PFSK-1 (cell line): ENCODE measurements around the gene KCNV2.

Experiments
- FOXP2 ChIP-seq: optimal IDR thresholded peaks from 2 replicates; pipeline ENCODE3; 2011; ENCODE audit warnings: borderline replicate concordance, control low read depth, inconsistent platforms; ENCODE audit not compliant: insufficient read depth; ENCODE audit errors: extremely low read length, extremely low read depth
- POLR2AphosphoS5 ChIP-seq: IDR thresholded peaks from 2 replicates; pipeline ENCODE4 v1.6.1; 2012; ENCODE audit warnings: low read depth, mild to moderate bottlenecking, control low read depth, low read length, moderate library complexity
- SIN3A ChIP-seq: IDR thresholded peaks from 2 replicates; pipeline ENCODE4 v1.6.1; 2012; ENCODE audit warnings: mild to moderate bottlenecking, low read length, moderate library complexity, borderline replicate concordance; ENCODE audit not compliant: insufficient read depth
- TAF1 ChIP-seq: IDR thresholded peaks from 2 replicates; pipeline ENCODE4 v1.6.1; 2012; ENCODE audit warnings: low read length, control low read depth, borderline replicate concordance; ENCODE audit not compliant: insufficient read depth
- TF ChIP-seq, protein P1 (sequence below), 2 experiments: IDR thresholded peaks; 2 replicates each; pipeline versions ENCODE4 v1.6.1 to v1.8.0; 2011 to 2012; ENCODE audit warnings: low read depth in 2 of 2, low read length in 2 of 2, control low read depth in 1 of 2, inconsistent platforms in 1 of 2, mild to moderate bottlenecking in 1 of 2, moderate library complexity in 1 of 2; ENCODE audit not compliant: insufficient read depth in 1 of 2

DNA sequence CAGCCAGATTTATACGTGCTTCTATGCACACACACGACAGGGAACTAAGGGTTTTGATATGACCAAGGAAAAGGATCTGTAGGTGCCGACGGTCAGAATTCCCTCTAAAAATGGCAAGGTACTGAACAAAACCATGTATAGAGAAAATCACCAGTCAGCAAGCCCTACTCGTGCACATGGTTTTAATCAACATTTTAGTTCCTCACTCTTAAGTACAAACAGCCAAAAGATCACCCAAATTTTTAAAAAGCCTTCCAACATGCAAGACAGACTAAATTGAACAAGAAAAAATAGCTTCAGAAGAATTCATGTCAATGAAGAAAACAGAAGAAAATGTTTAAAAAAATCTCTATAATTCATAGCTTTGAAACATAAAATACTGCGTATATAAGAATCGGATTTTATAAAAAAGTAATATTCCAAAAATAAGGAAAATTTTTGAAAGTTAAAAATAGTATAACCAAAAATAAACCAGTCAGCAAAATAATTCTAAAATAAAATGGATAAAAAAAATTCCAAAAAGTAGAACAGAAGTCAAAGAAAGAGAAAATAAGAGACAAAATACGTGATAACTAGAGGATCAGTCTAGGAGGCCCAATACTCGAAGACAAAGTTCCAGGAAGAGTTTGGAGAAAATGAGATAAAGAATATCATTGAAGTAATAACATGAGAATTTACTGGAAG, 43.0 kb upstream of the KCNV2 start:
- TF ChIP-seq POLR2AphosphoS5, result no peak
- TF ChIP-seq, protein P1, sequence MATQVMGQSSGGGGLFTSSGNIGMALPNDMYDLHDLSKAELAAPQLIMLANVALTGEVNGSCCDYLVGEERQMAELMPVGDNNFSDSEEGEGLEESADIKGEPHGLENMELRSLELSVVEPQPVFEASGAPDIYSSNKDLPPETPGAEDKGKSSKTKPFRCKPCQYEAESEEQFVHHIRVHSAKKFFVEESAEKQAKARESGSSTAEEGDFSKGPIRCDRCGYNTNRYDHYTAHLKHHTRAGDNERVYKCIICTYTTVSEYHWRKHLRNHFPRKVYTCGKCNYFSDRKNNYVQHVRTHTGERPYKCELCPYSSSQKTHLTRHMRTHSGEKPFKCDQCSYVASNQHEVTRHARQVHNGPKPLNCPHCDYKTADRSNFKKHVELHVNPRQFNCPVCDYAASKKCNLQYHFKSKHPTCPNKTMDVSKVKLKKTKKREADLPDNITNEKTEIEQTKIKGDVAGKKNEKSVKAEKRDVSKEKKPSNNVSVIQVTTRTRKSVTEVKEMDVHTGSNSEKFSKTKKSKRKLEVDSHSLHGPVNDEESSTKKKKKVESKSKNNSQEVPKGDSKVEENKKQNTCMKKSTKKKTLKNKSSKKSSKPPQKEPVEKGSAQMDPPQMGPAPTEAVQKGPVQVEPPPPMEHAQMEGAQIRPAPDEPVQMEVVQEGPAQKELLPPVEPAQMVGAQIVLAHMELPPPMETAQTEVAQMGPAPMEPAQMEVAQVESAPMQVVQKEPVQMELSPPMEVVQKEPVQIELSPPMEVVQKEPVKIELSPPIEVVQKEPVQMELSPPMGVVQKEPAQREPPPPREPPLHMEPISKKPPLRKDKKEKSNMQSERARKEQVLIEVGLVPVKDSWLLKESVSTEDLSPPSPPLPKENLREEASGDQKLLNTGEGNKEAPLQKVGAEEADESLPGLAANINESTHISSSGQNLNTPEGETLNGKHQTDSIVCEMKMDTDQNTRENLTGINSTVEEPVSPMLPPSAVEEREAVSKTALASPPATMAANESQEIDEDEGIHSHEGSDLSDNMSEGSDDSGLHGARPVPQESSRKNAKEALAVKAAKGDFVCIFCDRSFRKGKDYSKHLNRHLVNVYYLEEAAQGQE (IDR thresholded peaks at IDR 0.05; ENCODE audit: insufficient read depth in 1 of 2, low read depth in 2 of 2, low read length in 2 of 2), result no peak
- no peak for TF ChIP-seq TAF1
- TF ChIP-seq SIN3A, result no peak
- TF ChIP-seq FOXP2, result no peak
